Caco-2 (cell line): ENCODE results near the gene SNAP25. TPM values are rescaled to one million over a fixed set of nuclear protein-coding genes. Genes with fewer than 3 reads are reported as not detected.

Experiments
- BruUV-seq: library from RNA; stranded (reverse); fragments of 400-500 nt; replicated peaks from 2 replicates; lab custom pipeline; 2021; lab: Mats Ljungman, UMichigan
- CTCF ChIA-PET: fragments of 300-600 bp; sonication (Branson Sonifier 250); formaldehyde crosslinking; loops from one replicate; lab custom pipeline; 2022; ENCODE audit warnings: antibody characterized with exemption; lab: Charles Lee
- POLR2A ChIA-PET: fragments of 300-600 bp; sonication (Branson Sonifier 250); formaldehyde crosslinking; loops from one replicate; lab custom pipeline; 2022; ENCODE audit warnings: antibody characterized with exemption; lab: Charles Lee
- DNase-seq, 2 experiments: peaks; one replicate each; pipeline versions ENCODE4 v3.0.0 to v3.0.0-alpha.2; 2020 to 2022
- H3K27me3 ChIP-seq: replicated peaks from 2 replicates; pipeline ENCODE4 v1.6.0; 2011; ENCODE audit warnings: low read length; ENCODE audit not compliant: control insufficient read depth, insufficient read depth
- H3K36me3 ChIP-seq: 2 replicates; pipeline ENCODE4 v1.5.1; 2011; ENCODE audit warnings: low read length; ENCODE audit not compliant: control insufficient read depth, insufficient read depth
- H3K4me1 ChIP-seq: fragments of 250-450 bp; sonication (Bioruptor Pico); 2 replicates; pipeline ENCODE4 v1.5.1; 2020; ENCODE audit warnings: mild to moderate bottlenecking
- H3K4me3 ChIP-seq: 2 replicates; pipeline ENCODE4 v1.5.1; 2011; ENCODE audit warnings: low read depth, mild to moderate bottlenecking, control low read depth, low read length
- H3K9me3 ChIP-seq: fragments of 250-450 bp; sonication (Bioruptor Pico); 2 replicates; pipeline ENCODE4 v1.5.1; 2020; ENCODE audit warnings: mild to moderate bottlenecking, moderate library complexity
- H3K27ac Mint-ChIP-seq: one replicate; pipeline ENCODE4 v1.8.0; 2022; ENCODE audit warnings: mixed read lengths; ENCODE audit not compliant: unreplicated experiment
- H3K27me3 Mint-ChIP-seq: one replicate; pipeline ENCODE4 v1.8.0; 2022; ENCODE audit warnings: mixed read lengths; ENCODE audit not compliant: insufficient read depth, unreplicated experiment
- H3K36me3 Mint-ChIP-seq: one replicate; pipeline ENCODE4 v1.8.0; 2022; ENCODE audit warnings: mild to moderate bottlenecking, mixed read lengths; ENCODE audit not compliant: insufficient read depth, unreplicated experiment
- H3K4me1 Mint-ChIP-seq: one replicate; pipeline ENCODE4 v1.8.0; 2022; ENCODE audit warnings: low read depth, mixed read lengths; ENCODE audit not compliant: unreplicated experiment
- H3K4me3 Mint-ChIP-seq: one replicate; pipeline ENCODE4 v1.8.0; 2022; ENCODE audit warnings: mild to moderate bottlenecking, moderate library complexity, mixed read lengths; ENCODE audit not compliant: unreplicated experiment
- H3K9me3 Mint-ChIP-seq: one replicate; pipeline ENCODE4 v1.8.0; 2022; ENCODE audit warnings: mixed read lengths; ENCODE audit not compliant: unreplicated experiment
- CTCF ChIP-seq, 2 experiments: fragments of 200-600 bp in 1 of 2; IDR thresholded peaks; 1 replicate in 1 of 2; 2 replicates in 1 of 2; pipeline versions ENCODE4 v1.5.1 to v1.8.0; 2011 to 2022; ENCODE audit warnings: antibody characterized with exemption in 1 of 2, control low read depth in 1 of 2, inconsistent platforms in 1 of 2, low read depth in 1 of 2, low read length in 1 of 2, mild to moderate bottlenecking in 1 of 2, moderate library complexity in 1 of 2; ENCODE audit not compliant: insufficient read depth in 1 of 2, severe bottlenecking in 1 of 2, unreplicated experiment in 1 of 2
- intact Hi-C: fragments of 100-400 bp; cut with micrococcal nuclease; formaldehyde crosslinking; loops from one replicate; pipeline ENCODE4 v1.10.0; 2022; ENCODE audit not compliant: unreplicated experiment
- total RNA-seq: library from RNA; stranded (reverse); gene quantifications from 2 replicates; pipeline ENCODE4 v1.2.3, GENCODE V29; 2022

The SNAP25 gene
- total RNA-seq, 1 experiment from 2014 or later = not detected

- no peaks in the 10 kb centered on the region for H3K9me3 Mint-ChIP-seq
- no peaks in the 10 kb centered on the region for H3K4me1 Mint-ChIP-seq
- ChIA-PET CTCF (no interaction called here), POLR2A (no interaction called here)
- Histone ChIP-seq H3K36me3 (no peaks in the 10 kb centered on the region), H3K27me3 (no peaks in the 10 kb centered on the region), H3K9me3 (no peaks in the 10 kb centered on the region), H3K4me1 (no peaks in the 10 kb centered on the region), H3K4me3 (no peak overlapping the region)
- peaks cover 11% of the 10 kb centered on the region for H3K27me3 Mint-ChIP-seq
- peak; percentile 62 to 88 for DNase-seq
- no TSS peak for BruUV-seq
- H3K27ac Mint-ChIP-seq = no peak overlapping the region
- TF ChIP-seq CTCF (IDR thresholded peaks at IDR 0.05; ENCODE audit: insufficient read depth in 1 of 2, low read depth in 1 of 2, low read length in 1 of 2, severe bottlenecking in 1 of 2, unreplicated experiment in 1 of 2) = no peak
- H3K4me3 Mint-ChIP-seq = peak overlapping the region; percentile 25
- no peaks in the 10 kb centered on the region for H3K36me3 Mint-ChIP-seq
- intact Hi-C loops = no loop called here
Observed at GRCh38 chr20:10219452-10219791, 792 bp downstream of the SNAP25 start.

- Histone ChIP-seq H3K4me1 (no peaks in the 10 kb centered on the region), H3K36me3 (no peaks in the 10 kb centered on the region), H3K4me3 (no peak overlapping the region), H3K27me3 (no peaks in the 10 kb centered on the region), H3K9me3 (no peaks in the 10 kb centered on the region)
- no peak for DNase-seq
- Mint-ChIP-seq H3K4me1 (no peaks in the 10 kb centered on the region), H3K4me3 (no peak overlapping the region), H3K36me3 (no peaks in the 10 kb centered on the region), H3K27me3 (peaks cover 15% of the 10 kb centered on the region), H3K9me3 (no peaks in the 10 kb centered on the region), H3K27ac (no peak overlapping the region)
- TF ChIP-seq CTCF (IDR thresholded peaks at IDR 0.05; ENCODE audit: insufficient read depth in 1 of 2, low read depth in 1 of 2, low read length in 1 of 2, severe bottlenecking in 1 of 2, unreplicated experiment in 1 of 2) = no peak
- ChIA-PET POLR2A (no interaction called here), CTCF (no interaction called here)
- no TSS peak for BruUV-seq
- intact Hi-C loops = no loop called here
Observed at GRCh38 chr20:10219993-10220750, 1.5 kb downstream of the SNAP25 start.

- H3K36me3 ChIP-seq = no peaks in the 10 kb centered on the region
- Mint-ChIP-seq H3K27me3 (peaks cover 15% of the 10 kb centered on the region), H3K9me3 (no peaks in the 10 kb centered on the region), H3K36me3 (no peaks in the 10 kb centered on the region), H3K4me3 (no peak overlapping the region), H3K27ac (no peak overlapping the region), H3K4me1 (no peaks in the 10 kb centered on the region)
- ChIA-PET POLR2A (no interaction called here), CTCF (no interaction called here)
- H3K9me3 ChIP-seq = no peaks in the 10 kb centered on the region
- no peak overlapping the region for H3K4me3 ChIP-seq
- H3K27me3 ChIP-seq = no peaks in the 10 kb centered on the region
- TF ChIP-seq CTCF (IDR thresholded peaks at IDR 0.05; ENCODE audit: insufficient read depth in 1 of 2, low read depth in 1 of 2, low read length in 1 of 2, severe bottlenecking in 1 of 2, unreplicated experiment in 1 of 2) = no peak
- H3K4me1 ChIP-seq = no peaks in the 10 kb centered on the region
- BruUV-seq = no TSS peak
- no peak for DNase-seq
- intact Hi-C loops = no loop called here
Observed at GRCh38 chr20:10221021-10221420, 2.4 kb downstream of the SNAP25 start.
